Activated CD4-positive, alpha-beta T cell treated with anti-CD3 and anti-CD28 coated beads, Interleukin-10, Interleukin-2, amounts not matched to agents 100 ng/mL and 50 ng/mL, durations not matched to agents 16 hours and 8 hours (primary cell): ENCODE data around the gene MOK.
A peak's percentile ranks its signal among the peaks of the same experiment; 100 is the strongest.
"Not testable (repeated sequence)": the region's sequence is repeated elsewhere in the genome, so short reads cannot be mapped to it uniquely, and the experiment has no call there.

Experiments
- DNase-seq: peaks from one replicate; pipeline ENCODE4 v3.0.0-alpha.2; 2020

Gene MOK

GRCh38 chr14:102240481-102240880 lies 64.5 kb downstream of the MOK start:
- not testable (repeated sequence) for DNase-seq

- no peak for DNase-seq
Measured at GRCh38 chr14:102239231-102239630, 65.7 kb downstream of the MOK start.

DNA sequence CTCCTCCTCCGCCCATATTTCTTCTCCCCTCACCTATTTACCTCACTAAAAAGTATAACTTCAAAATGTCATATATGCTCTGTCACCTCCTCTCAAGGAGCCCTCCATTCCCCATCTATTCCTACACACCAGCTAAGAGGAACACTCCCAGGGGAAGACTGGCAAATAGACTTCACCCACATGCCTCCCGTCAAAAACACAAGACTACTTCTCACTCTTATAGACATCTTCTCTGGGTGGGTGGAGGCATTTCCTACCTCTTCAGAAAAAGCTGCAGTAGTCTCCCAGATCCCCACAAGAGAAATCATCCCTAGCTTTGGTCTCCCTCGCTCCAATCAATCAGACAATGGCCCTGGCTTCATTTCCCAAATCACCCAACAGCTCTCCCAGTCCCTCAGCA lies 66.2 kb downstream of the MOK start:
- DNase-seq: no peak

GRCh38 chr14:102238131-102238530 lies 66.8 kb downstream of the MOK start:
- DNase-seq: no peak

- no peak for DNase-seq
Measured at GRCh38 chr14:102236026-102236425, 68.9 kb downstream of the MOK start.

GRCh38 chr14:102235275-102235897 lies 69.6 kb downstream of the MOK start:
- peak; percentile 84 for DNase-seq

GRCh38 chr14:102234331-102235264 lies 70.4 kb downstream of the MOK start:
- DNase-seq: no peak

DNA sequence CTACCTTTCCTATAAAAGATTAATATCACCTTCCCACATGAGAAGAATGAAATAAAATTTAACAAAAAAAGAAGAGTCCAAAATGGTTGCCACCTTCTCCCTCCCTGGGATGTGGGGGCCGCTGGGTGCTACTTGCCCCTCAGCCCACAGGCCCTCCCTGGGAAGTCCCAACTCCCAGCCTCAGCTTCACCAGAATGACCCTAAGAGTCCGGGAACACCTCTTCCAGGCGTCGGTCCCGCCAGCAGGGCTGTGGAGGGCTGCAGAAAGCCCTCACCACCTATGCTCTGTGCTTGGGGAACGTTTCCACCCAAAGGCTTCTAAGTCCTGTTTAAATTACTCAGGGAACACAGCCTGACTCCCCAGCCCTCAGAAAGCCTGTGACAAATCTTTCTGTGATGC lies 71.9 kb downstream of the MOK start:
- DNase-seq: no peak

DNA sequence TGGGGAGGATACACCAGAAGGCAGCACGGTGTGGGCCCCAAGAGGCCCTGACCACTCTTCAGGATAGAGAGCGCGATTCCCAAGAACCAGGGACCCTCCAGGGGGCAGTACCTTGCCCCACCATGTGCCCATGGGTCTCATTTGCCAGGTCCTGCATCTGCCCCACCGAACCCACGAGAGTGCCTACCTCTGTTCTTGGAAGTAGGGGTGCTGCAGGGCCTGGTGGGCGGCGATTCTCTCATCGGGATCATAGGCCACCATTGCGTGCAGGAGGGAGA lies 72.7 kb downstream of the MOK start:
- DNase-seq: no peak

- DNase-seq: no peak
Measured at GRCh38 chr14:102231476-102232347, 73.3 kb downstream of the MOK start.

DNA sequence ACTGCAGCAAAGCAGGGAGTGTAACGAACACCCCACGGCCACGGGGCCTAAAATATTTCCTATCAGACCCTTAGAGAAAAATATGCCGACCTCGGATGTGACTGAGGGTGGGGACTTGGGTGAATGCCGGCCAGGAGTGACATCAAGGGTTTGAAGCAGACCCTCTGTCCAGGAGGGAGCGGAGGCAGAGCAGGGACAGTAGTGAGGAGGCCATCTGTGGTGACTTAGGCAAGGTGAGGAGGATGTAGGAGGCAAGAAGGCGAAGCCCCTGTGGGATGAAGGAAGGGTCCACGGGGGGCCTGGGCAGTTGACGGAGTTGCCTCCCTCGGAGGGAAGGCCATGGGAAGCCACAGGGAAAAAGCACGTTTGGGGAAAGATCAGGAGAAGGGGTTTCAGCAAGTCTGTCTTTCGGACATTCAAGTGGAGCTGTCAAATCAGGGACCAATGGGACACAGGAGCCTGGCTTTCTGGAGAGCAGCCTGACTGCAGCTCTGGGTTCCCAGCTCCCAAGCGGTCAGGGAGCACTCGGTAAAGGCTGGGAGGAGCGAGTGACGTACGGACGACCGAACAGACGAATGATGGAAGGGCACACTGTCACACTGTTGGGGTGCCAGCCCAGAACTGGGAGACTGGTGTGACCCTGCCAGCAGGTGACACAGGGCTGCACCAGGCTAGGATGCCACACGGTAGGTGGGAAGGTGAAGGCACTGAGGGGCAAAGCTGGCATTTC lies 74.3 kb downstream of the MOK start:
- no peak for DNase-seq

DNA sequence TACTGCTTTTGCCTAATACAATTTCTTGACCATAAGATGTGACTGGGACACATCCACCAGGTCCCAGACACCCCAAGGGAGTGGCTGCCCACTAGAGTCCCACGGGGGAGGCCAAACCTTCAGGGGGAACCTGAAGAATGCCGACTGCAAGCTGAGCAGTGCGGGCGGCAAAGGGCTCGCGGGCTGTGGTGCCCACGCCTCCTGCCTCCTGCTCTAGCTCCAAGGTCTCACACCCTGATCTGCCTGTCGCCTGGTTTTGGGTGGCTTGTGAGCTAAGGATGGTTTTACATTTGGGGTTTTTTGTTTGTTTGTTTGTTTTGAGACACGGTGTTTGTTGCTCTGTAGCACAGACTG lies 75.2 kb downstream of the MOK start:
- DNase-seq: no peak

DNA sequence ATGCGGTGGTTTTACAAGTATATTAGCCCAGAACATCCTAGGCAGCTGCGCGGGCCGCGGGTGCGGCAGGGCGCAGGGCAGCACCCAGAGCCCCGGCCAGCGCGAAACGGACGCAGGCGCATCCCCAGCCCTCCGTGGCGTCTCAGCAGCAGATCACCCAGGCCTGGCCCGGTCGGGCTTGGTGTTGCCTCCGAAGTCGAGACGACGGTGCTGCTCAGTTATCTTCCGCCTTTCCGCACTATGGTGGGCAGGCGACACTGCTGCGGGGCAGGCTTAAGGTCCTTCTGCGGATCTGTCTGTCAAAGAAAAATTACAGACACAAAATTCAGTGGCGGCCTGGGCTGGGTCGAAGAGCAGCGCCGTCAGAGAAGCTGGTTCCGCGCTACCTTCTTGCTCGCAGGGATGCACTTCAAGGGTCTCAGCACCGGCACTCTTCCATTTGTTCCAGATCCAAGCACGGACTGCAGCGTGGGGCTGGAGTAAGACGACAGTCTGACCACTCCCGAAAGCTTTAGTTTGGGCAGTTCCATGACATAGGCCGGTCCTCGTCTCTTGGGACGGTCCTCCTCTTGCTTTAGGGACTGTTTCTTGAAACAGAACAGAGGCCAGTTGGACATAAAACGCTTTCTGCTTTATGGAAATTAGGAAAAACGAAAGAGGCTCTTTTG lies 75.8 kb downstream of the MOK start:
- DNase-seq: no peak

GRCh38 chr14:102227184-102227964 lies 77.6 kb downstream of the MOK start:
- DNase-seq: no peak

GRCh38 chr14:102226356-102227125 lies 78.4 kb downstream of the MOK start:
- no peak for DNase-seq

DNA sequence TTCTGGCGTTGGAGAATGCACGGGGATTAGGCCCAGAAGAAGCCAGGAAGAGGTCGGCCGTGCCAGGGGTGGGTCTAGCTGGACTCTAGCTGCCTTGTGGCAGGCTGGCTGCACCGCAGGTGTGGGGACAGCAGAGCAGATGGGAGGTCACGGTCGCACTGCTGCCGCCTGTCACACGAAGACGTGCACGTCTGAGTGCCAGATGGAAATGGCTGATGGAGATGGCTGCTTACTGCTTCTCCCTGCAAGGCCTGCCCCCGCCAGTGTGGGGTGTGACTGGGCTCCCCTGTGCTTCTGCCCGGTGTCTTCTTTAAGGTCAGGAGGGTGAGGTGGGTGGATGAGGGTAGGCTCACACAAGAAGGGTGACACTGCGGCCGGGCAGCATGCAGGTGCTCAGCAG lies 79.0 kb downstream of the MOK start:
- DNase-seq: no peak

GRCh38 chr14:102225386-102225785 lies 79.6 kb downstream of the MOK start:
- DNase-seq: no peak

GRCh38 chr14:102223682-102224081 lies 81.3 kb downstream of the MOK start:
- DNase-seq: no peak

DNA sequence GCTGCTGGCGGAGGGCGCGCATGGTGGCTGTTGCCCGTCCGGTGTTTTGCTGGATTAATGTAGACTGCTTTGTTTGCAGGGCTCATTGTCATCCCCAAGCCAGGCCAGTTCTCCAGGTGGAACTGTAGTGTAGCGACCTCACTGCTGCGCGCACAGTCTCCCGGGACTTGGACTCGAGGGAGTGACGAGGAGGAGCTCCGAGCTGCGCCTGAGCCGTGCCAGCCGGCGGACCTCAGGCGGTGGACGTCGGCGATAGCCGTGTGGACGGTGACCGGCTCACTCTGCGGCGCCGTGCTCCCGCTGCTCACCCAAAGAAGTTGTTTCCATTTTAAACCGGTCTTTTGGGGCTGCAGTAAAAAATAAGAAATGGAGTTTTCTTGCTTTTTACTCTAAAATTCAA lies 82.2 kb downstream of the MOK start:
- no peak for DNase-seq

GRCh38 chr14:102222009-102222575 lies 82.9 kb downstream of the MOK start:
- DNase-seq: no peak
